Kidney epithelial cell (primary cell): Measurements from ENCODE around the gene NSUN3. TPM values are rescaled to one million over a fixed set of nuclear protein-coding genes. Genes with fewer than 3 reads are reported as not detected.

Experiments used
- DNase-seq: peaks from one replicate; pipeline ENCODE4 v3.0.0-alpha.2; 2010; ENCODE audit warnings: low read depth
- H3K27me3 ChIP-seq: 2 replicates; pipeline ENCODE4 v1.6.0; 2011; ENCODE audit warnings: low read length; ENCODE audit not compliant: control insufficient read depth, insufficient read depth
- H3K36me3 ChIP-seq: 2 replicates; pipeline ENCODE4 v1.5.1; 2011; ENCODE audit warnings: low read length; ENCODE audit not compliant: control insufficient read depth, insufficient read depth
- H3K4me3 ChIP-seq: 2 replicates; pipeline ENCODE4 v1.5.1; 2011; ENCODE audit warnings: low read depth, mild to moderate bottlenecking, control low read depth, low read length
- CTCF ChIP-seq: IDR thresholded peaks from 2 replicates; pipeline ENCODE4 v1.5.1; 2011; ENCODE audit warnings: mild to moderate bottlenecking, moderate library complexity, low read length, control low read depth, inconsistent platforms; ENCODE audit not compliant: insufficient read depth, poor library complexity, severe bottlenecking
- total RNA-seq: library from RNA; depleted of rRNA; stranded (reverse); fragments of >200 nt; gene quantifications from 2 replicates; pipeline ENCODE4 v1.2.3, GENCODE V29; 2015

The NSUN3 gene
- total RNA-seq, 1 donor from 2014 or later, result 6.8 TPM

- no peaks in the 10 kb centered on the region for H3K36me3 ChIP-seq
- TF ChIP-seq CTCF, result no peak
- no peaks in the 10 kb centered on the region for H3K27me3 ChIP-seq
- H3K4me3 ChIP-seq, result no peak overlapping the region
- DNase-seq, result no peak
These were observed 48.0 kb downstream of the NSUN3 start for GRCh38 chr3:94110854-94111253.

GRCh38 chr3:94114666-94115065 lies 51.8 kb downstream of the NSUN3 start:
- TF ChIP-seq CTCF, result no peak
- H3K27me3 ChIP-seq, result no peaks in the 10 kb centered on the region
- H3K4me3 ChIP-seq, result no peak overlapping the region
- no peak for DNase-seq
- H3K36me3 ChIP-seq, result no peaks in the 10 kb centered on the region

- no peaks in the 10 kb centered on the region for H3K27me3 ChIP-seq
- H3K4me3 ChIP-seq, result no peak overlapping the region
- H3K36me3 ChIP-seq, result no peaks in the 10 kb centered on the region
- peak; percentile 35 for TF ChIP-seq CTCF
- DNase-seq, result no peak
These were observed 52.6 kb downstream of the NSUN3 start for GRCh38 chr3:94115482-94115881.

- DNase-seq, result no peak
- no peak for TF ChIP-seq CTCF
- H3K4me3 ChIP-seq, result no peak overlapping the region
- H3K27me3 ChIP-seq, result no peaks in the 10 kb centered on the region
- H3K36me3 ChIP-seq, result peaks cover 2% of the 10 kb centered on the region
These were observed 54.9 kb downstream of the NSUN3 start for GRCh38 chr3:94117729-94118128.

GRCh38 chr3:94118390-94118789 lies 55.5 kb downstream of the NSUN3 start:
- no peaks in the 10 kb centered on the region for H3K27me3 ChIP-seq
- H3K4me3 ChIP-seq, result no peak overlapping the region
- DNase-seq, result no peak
- no peak for TF ChIP-seq CTCF
- peaks cover 2% of the 10 kb centered on the region for H3K36me3 ChIP-seq

- H3K36me3 ChIP-seq, result peaks cover 2% of the 10 kb centered on the region
- no peak for DNase-seq
- TF ChIP-seq CTCF, result no peak
- no peak overlapping the region for H3K4me3 ChIP-seq
- H3K27me3 ChIP-seq, result no peaks in the 10 kb centered on the region
These were observed 58.3 kb downstream of the NSUN3 start for GRCh38 chr3:94121161-94121560.
